ENCODE measurements around the gene MAP4K1. TPM values are rescaled to one million over a fixed set of nuclear protein-coding genes. Genes with fewer than 3 reads are reported as not detected.
"Not testable (repeated sequence)": the region's sequence is repeated elsewhere in the genome, so short reads cannot be mapped to it uniquely, and the experiment has no call there.

MAP4K1 gene
- total and polyA plus RNA-seq, 4 donors = 1.6 to 12.2 (median 5.6) TPM

DNA sequence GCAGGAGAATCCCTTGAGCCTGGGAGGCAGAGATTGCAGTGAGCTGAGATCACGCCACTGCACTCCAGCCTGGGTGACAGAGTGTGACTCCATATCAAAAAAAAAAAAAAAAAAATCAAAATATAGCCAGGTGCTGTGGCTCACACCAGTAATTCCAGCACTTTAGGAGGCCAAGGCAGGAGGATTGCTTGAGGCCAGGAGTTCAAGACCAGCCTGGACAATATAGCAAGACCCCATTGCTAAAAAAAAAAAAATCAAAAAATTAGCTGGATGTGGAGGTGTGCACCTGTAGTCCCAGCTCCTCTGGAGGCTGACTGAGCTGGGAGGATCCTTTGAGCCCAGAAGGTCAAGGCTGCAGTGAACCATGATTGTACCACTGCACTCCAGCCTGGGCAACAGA, 64.5 kb downstream of the MAP4K1 start:
- not testable (repeated sequence) for H3K36me3 ChIP-seq (ENCODE audit: control insufficient read depth, insufficient read depth, low read length); H3K4me3 ChIP-seq (ENCODE audit: low read depth, low read length); DNase-seq (ENCODE audit: low read depth in 4 of 6, low spot score in 6 of 6); H3K4me1 ChIP-seq (ENCODE audit: control insufficient read depth, insufficient read depth, low read length); H3K27ac ChIP-seq (ENCODE audit: low read depth, low read length); H3K27me3 ChIP-seq (ENCODE audit: control insufficient read depth, insufficient read depth, low read length); H3K9me3 ChIP-seq (ENCODE audit: control insufficient read depth, insufficient read depth, low read length)
- WGBS (ENCODE audit: insufficient coverage) = no CpG with 5 or more reads among the region's 1 CpG

DNA sequence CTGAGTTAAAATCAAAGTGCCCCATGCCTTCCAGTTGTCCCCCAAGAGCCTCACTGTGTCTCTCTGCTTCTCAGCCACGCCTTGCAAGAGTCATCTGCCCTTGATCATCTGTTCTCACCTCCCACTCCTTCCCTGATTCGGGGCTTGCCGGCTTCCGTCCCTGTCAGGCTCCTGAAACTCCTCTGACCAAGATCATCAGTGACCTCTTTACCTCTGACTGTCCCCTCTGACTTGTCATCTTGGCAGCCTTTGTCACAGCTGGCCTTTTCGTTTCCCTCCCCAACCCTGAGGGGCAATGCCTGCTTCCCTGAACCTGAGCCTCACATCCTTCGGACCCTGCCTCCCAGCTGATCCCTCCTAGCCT, 66.3 kb downstream of the MAP4K1 start:
- Histone ChIP-seq H3K4me1 (ENCODE audit: control insufficient read depth, insufficient read depth, low read length) (no peaks in the 10 kb centered on the region), H3K27ac (ENCODE audit: low read depth, low read length) (no peak overlapping the region), H3K36me3 (ENCODE audit: control insufficient read depth, insufficient read depth, low read length) (no peaks in the 10 kb centered on the region), H3K27me3 (ENCODE audit: control insufficient read depth, insufficient read depth, low read length) (no peaks in the 10 kb centered on the region), H3K9me3 (ENCODE audit: control insufficient read depth, insufficient read depth, low read length) (no peaks in the 10 kb centered on the region), H3K4me3 (ENCODE audit: low read depth, low read length) (no peak overlapping the region)
- WGBS (ENCODE audit: insufficient coverage) = 86% methylated on average over 6 of the region's 6 CpGs
- DNase-seq (ENCODE audit: low read depth in 4 of 6, low spot score in 6 of 6) = no peak

- H3K9me3 ChIP-seq (ENCODE audit: control insufficient read depth, insufficient read depth, low read length) = no peaks in the 10 kb centered on the region
- WGBS (ENCODE audit: insufficient coverage) = no CpG with 5 or more reads among the region's 3 CpGs
- H3K36me3 ChIP-seq (ENCODE audit: control insufficient read depth, insufficient read depth, low read length) = no peaks in the 10 kb centered on the region
- DNase-seq (ENCODE audit: low read depth in 4 of 6, low spot score in 6 of 6) = no peak
- H3K27ac ChIP-seq (ENCODE audit: low read depth, low read length) = no peak overlapping the region
- H3K27me3 ChIP-seq (ENCODE audit: control insufficient read depth, insufficient read depth, low read length) = no peaks in the 10 kb centered on the region
- H3K4me3 ChIP-seq (ENCODE audit: low read depth, low read length) = no peak overlapping the region
- no peaks in the 10 kb centered on the region for H3K4me1 ChIP-seq (ENCODE audit: control insufficient read depth, insufficient read depth, low read length)
Measured at GRCh38 chr19:38550376-38550775, 67.4 kb downstream of the MAP4K1 start.

DNA sequence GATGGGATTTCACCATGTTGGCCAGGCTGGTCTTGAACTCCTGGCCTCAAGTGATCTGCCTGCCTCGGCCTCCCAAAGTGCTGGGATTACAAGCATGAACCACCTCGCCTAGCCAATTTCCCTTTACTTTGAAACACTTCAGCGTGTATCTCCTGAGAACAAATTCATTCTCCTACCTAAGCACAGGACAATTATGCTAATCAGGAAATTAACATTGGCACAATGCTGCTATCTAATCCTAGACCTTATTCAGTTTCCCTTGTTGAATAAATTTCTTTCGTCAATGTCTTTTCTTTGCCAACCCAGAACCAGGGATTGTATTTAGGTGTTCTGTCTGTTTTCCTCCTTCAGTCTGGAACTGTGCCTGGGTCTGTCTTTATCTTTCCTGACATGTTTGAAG, 67.8 kb downstream of the MAP4K1 start:
- no peaks in the 10 kb centered on the region for H3K9me3 ChIP-seq (ENCODE audit: control insufficient read depth, insufficient read depth, low read length)
- H3K4me3 ChIP-seq (ENCODE audit: low read depth, low read length) = no peak overlapping the region
- H3K4me1 ChIP-seq (ENCODE audit: control insufficient read depth, insufficient read depth, low read length) = no peaks in the 10 kb centered on the region
- no peaks in the 10 kb centered on the region for H3K27me3 ChIP-seq (ENCODE audit: control insufficient read depth, insufficient read depth, low read length)
- no peak overlapping the region for H3K27ac ChIP-seq (ENCODE audit: low read depth, low read length)
- DNase-seq (ENCODE audit: low read depth in 4 of 6, low spot score in 6 of 6) = peak in 2 of 6 donors; percentile 23 to 43
- no peaks in the 10 kb centered on the region for H3K36me3 ChIP-seq (ENCODE audit: control insufficient read depth, insufficient read depth, low read length)
- 69% methylated on average over 2 of the region's 4 CpGs for WGBS (ENCODE audit: insufficient coverage)

DNA sequence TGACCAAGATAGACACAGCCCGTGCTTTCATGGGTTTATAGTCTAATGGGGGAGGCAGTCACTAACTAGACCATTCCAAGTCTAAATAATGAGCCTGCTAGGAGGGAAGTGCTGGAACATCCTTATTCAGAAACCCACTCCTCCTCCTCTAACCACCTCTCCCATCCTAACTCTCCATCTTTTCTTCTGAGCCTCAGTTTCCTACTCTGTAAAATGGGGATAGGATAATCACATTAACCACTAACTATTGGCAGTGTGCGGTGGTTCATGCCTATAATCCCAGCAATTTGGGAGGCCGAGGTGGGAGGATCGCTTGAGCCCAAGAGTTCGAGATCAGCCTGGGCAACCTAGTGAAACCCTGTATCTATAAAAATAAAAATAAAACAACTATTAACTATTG, 68.7 kb downstream of the MAP4K1 start:
- WGBS (ENCODE audit: insufficient coverage) = no CpG with 5 or more reads among the region's 5 CpGs
- Histone ChIP-seq H3K27me3 (ENCODE audit: control insufficient read depth, insufficient read depth, low read length) (no peaks in the 10 kb centered on the region), H3K27ac (ENCODE audit: low read depth, low read length) (no peak overlapping the region), H3K4me1 (ENCODE audit: control insufficient read depth, insufficient read depth, low read length) (no peaks in the 10 kb centered on the region), H3K9me3 (ENCODE audit: control insufficient read depth, insufficient read depth, low read length) (no peaks in the 10 kb centered on the region), H3K36me3 (ENCODE audit: control insufficient read depth, insufficient read depth, low read length) (no peaks in the 10 kb centered on the region), H3K4me3 (ENCODE audit: low read depth, low read length) (no peak overlapping the region)
- no peak for DNase-seq (ENCODE audit: low read depth in 4 of 6, low spot score in 6 of 6)

DNA sequence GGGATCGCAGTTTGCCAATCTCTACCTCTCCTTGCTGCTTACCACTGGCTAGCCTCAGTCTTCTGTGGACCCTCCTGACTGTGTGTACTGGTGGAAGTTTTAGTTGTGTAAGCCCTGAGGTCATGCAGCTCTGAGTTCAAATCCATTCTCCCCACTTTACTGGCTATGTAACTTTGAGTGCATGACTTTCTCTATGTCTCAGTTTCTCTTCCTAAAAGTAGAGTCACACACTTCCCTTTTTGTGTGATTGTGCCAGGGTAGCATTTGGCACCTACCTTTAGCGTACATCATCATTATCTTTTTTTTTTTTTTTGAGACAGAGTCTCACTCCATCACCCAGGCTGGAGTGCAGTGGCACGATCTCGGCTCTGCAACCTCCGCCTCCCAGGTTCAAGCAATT, 70.3 kb downstream of the MAP4K1 start:
- Histone ChIP-seq H3K36me3 (ENCODE audit: control insufficient read depth, insufficient read depth, low read length) (peaks cover 2% of the 10 kb centered on the region), H3K4me1 (ENCODE audit: control insufficient read depth, insufficient read depth, low read length) (peaks cover 4% of the 10 kb centered on the region), H3K9me3 (ENCODE audit: control insufficient read depth, insufficient read depth, low read length) (no peaks in the 10 kb centered on the region), H3K27me3 (ENCODE audit: control insufficient read depth, insufficient read depth, low read length) (no peaks in the 10 kb centered on the region), H3K4me3 (ENCODE audit: low read depth, low read length) (no peak overlapping the region), H3K27ac (ENCODE audit: low read depth, low read length) (no peak overlapping the region)
- DNase-seq (ENCODE audit: low read depth in 4 of 6, low spot score in 6 of 6) = no peak
- WGBS (ENCODE audit: insufficient coverage) = no CpG with 5 or more reads among the region's 5 CpGs

DNA sequence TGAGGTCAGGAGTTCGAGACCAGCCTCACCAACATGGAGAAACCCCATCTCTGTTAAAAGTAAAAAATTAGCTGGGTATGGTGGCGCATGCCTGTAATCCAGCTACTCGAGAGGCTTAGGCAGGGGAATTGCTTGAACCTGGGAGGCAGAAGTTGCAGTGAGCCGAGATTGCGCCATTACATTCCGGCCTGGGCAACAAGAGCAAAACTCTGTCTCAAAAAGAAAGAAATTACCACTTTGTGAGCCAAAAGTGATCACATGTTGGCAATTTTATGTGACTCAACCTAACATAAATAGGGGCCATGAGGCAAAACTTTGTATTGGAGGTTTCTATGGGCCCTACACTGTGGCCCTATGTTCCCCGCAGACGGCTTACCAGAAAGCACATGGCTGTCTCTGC, 72.2 kb downstream of the MAP4K1 start:
- no peaks in the 10 kb centered on the region for H3K9me3 ChIP-seq (ENCODE audit: control insufficient read depth, insufficient read depth, low read length)
- no peaks in the 10 kb centered on the region for H3K27me3 ChIP-seq (ENCODE audit: control insufficient read depth, insufficient read depth, low read length)
- H3K27ac ChIP-seq (ENCODE audit: low read depth, low read length) = no peak overlapping the region
- no peak for DNase-seq (ENCODE audit: low read depth in 4 of 6, low spot score in 6 of 6)
- H3K36me3 ChIP-seq (ENCODE audit: control insufficient read depth, insufficient read depth, low read length) = peaks cover 2% of the 10 kb centered on the region
- peaks cover 4% of the 10 kb centered on the region for H3K4me1 ChIP-seq (ENCODE audit: control insufficient read depth, insufficient read depth, low read length)
- WGBS (ENCODE audit: insufficient coverage) = 93% methylated on average over 7 of the region's 8 CpGs
- H3K4me3 ChIP-seq (ENCODE audit: low read depth, low read length) = no peak overlapping the region

DNA sequence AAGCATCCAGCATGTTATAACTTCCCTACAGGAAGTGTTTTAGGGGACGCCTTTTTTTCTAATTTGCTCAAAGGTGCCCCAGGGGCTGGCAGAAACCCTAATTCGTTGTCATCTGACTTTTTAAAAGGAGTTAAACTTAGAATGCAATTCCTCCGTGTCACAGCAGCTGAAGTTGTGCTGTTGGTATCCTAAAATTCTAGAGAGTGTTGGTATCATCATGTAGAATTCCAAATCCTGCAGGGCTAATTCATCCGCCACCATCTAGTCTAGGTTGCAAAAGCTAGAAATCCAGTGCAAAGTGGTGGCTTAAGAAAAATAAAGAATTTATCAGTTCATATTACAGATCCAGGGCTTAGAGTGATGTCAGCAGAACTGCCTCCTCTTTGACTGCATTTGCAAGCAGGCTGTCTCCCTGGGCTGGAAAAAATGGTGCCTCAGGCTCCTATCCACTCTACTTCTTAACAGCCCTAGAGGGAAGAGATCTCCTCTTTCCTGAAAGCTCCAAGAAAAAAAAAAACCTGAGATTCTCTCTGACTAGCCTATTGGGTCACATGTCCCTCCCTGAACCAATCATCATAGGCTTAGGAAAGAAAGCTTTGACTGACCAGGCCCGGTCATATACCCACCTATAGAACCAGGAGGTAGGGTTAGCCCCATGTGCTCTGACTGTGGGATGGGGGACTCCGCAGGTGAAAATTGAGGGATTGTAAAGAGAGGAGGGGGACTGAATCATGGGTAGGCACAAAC, 73.0 kb downstream of the MAP4K1 start:
- peaks cover 2% of the 10 kb centered on the region for H3K36me3 ChIP-seq (ENCODE audit: control insufficient read depth, insufficient read depth, low read length)
- no peaks in the 10 kb centered on the region for H3K9me3 ChIP-seq (ENCODE audit: control insufficient read depth, insufficient read depth, low read length)
- H3K4me1 ChIP-seq (ENCODE audit: control insufficient read depth, insufficient read depth, low read length) = peaks cover 4% of the 10 kb centered on the region
- DNase-seq (ENCODE audit: low read depth in 4 of 6, low spot score in 6 of 6) = peak in 1 of 6 donors; percentile 31
- no peak overlapping the region for H3K4me3 ChIP-seq (ENCODE audit: low read depth, low read length)
- H3K27me3 ChIP-seq (ENCODE audit: control insufficient read depth, insufficient read depth, low read length) = no peaks in the 10 kb centered on the region
- H3K27ac ChIP-seq (ENCODE audit: low read depth, low read length) = no peak overlapping the region
- WGBS (ENCODE audit: insufficient coverage) = 83% methylated on average over 2 of the region's 6 CpGs

DNA sequence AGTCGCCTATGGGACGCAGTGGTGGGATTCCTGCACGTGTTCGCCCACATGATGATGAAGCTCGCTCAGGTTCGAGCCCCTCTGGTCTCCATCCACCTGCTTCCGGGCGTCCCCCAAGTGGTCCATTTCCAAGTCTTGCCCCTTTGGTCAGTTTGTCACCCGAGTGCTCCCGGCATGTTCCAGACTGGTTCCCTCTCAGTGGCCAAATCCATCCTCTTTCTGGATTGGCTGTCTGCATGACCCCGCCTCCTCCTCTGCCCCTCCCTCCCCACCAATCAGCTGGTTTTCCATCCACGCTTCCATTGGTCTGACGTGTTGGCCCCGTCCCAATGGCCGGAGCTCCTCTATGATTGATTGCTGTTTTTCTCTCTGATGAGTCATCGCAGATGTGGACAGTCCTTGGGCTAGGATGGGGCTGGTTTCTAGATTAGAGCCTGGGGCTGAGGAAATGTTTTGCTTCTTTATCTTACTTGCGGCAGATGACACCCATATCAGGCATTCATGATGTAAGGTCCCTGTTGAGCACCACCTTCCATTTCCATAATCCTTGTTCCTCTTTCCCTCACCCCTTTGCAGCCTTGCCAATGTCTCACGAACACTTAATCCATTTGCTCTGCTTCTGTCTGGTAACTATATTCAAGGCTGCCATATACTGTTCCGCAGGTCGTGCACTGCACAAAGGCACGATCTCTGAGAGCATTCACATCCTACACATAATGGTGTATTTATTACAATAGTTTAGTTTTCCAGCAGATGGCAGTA, 73.8 kb downstream of the MAP4K1 start:
- DNase-seq (ENCODE audit: low read depth in 4 of 6, low spot score in 6 of 6) = peak in 2 of 6 donors; percentile 73 to 87
- no peak overlapping the region for H3K27ac ChIP-seq (ENCODE audit: low read depth, low read length)
- 67% methylated on average over 13 of the region's 21 CpGs for WGBS (ENCODE audit: insufficient coverage)

DNA sequence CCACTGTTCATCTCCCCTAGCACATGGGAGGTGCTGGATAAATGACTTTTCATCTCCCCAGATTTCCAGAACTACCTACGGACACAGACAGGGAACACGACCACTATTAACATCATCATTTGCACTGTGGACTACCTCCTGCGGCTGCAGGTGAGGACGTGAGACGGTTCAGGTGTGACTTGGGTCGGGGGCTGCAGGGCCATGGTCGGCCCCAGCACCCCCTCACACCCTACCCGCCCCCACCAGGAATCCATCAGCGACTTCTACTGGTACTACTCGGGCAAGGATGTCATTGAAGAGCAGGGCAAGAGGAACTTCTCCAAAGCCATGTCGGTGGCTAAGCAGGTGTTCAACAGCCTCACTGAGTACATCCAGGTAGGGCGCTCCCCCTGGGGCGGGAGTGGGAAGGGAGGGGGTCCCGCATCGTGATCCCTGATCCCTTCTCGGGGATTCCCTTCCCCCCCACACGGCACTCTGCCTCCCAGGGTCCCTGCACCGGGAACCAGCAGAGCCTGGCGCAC, 74.4 kb downstream of the MAP4K1 start:
- Histone ChIP-seq H3K36me3 (ENCODE audit: control insufficient read depth, insufficient read depth, low read length) (peaks cover 2% of the 10 kb centered on the region), H3K9me3 (ENCODE audit: control insufficient read depth, insufficient read depth, low read length) (no peaks in the 10 kb centered on the region), H3K27ac (ENCODE audit: low read depth, low read length) (no peak overlapping the region), H3K4me3 (ENCODE audit: low read depth, low read length) (no peak overlapping the region), H3K4me1 (ENCODE audit: control insufficient read depth, insufficient read depth, low read length) (peaks cover 8% of the 10 kb centered on the region), H3K27me3 (ENCODE audit: control insufficient read depth, insufficient read depth, low read length) (no peaks in the 10 kb centered on the region)
- DNase-seq (ENCODE audit: low read depth in 4 of 6, low spot score in 6 of 6) = no peak
- 77% methylated on average over 13 of the region's 19 CpGs for WGBS (ENCODE audit: insufficient coverage)

More for the DNA sequence above, 73.8 kb downstream of the MAP4K1 start:
- no peak overlapping the region for H3K4me3 ChIP-seq (ENCODE audit: low read depth, low read length)
- peaks cover 2% of the 10 kb centered on the region for H3K36me3 ChIP-seq (ENCODE audit: control insufficient read depth, insufficient read depth, low read length)
- H3K4me1 ChIP-seq (ENCODE audit: control insufficient read depth, insufficient read depth, low read length) = peaks cover 8% of the 10 kb centered on the region
- no peaks in the 10 kb centered on the region for H3K9me3 ChIP-seq (ENCODE audit: control insufficient read depth, insufficient read depth, low read length)
- no peaks in the 10 kb centered on the region for H3K27me3 ChIP-seq (ENCODE audit: control insufficient read depth, insufficient read depth, low read length)

Data from spinal cord (tissue), 10 donors.